AG04450 (cell line): ENCODE measurements around the gene CDAN1. TPM values are rescaled to one million over a fixed set of nuclear protein-coding genes. Genes with fewer than 3 reads are reported as not detected.

Source experiments
- CTCF ChIA-PET: fragments of 300-600, 350-600 bp; formaldehyde crosslinking; extraction: SDS; loops from one replicate; lab custom pipeline; 2022; ENCODE audit warnings: antibody characterized with exemption, inconsistent platforms; lab: Charles Lee
- POLR2A ChIA-PET: fragments of 350-600 bp; formaldehyde crosslinking; extraction: SDS; loops from one replicate; lab custom pipeline; 2021; ENCODE audit warnings: antibody characterized with exemption, inconsistent platforms; lab: Yijun Ruan, JAX
- DNase-seq: peaks from one replicate; pipeline ENCODE4 v3.0.0-alpha.2; 2011; ENCODE audit warnings: low read depth, low spot score
- H3K27ac ChIP-seq: one replicate; pipeline ENCODE4 v1.5.1; 2012; ENCODE audit warnings: low read depth, low read length, control low read depth
- H3K27me3 ChIP-seq: one replicate; pipeline ENCODE4 v1.6.0; 2012; ENCODE audit warnings: low read length; ENCODE audit not compliant: control insufficient read depth, insufficient read depth
- H3K4me3 ChIP-seq: 2 replicates; pipeline ENCODE4 v1.5.1; 2011; ENCODE audit warnings: mild to moderate bottlenecking, low read depth, low read length, control low read depth
- H3K9me3 ChIP-seq: 2 replicates; pipeline ENCODE4 v1.5.1; 2012; ENCODE audit warnings: low read length; ENCODE audit not compliant: control insufficient read depth, insufficient read depth
- CTCF ChIP-seq: IDR thresholded peaks from 2 replicates; pipeline ENCODE4 v1.5.1; 2011; ENCODE audit warnings: low read depth, low read length, control low read depth, inconsistent platforms
- polyA plus RNA-seq: library from polyadenylated mRNA; depleted of rRNA; stranded (reverse); fragments of >200 nt; gene quantifications from 2 replicates; pipeline ENCODE4 v1.2.3, GENCODE V29; 2011

The CDAN1 gene
- polyA plus RNA-seq, 1 experiment: 3.9 TPM

- no peak for TF ChIP-seq CTCF
Measured at GRCh38 chr15:42693942-42694341, 43.0 kb downstream of the CDAN1 start.

GRCh38 chr15:42693496-42693895 is 43.4 kb downstream of the CDAN1 start:
- POLR2A ChIA-PET: no interaction called here
- H3K27me3 ChIP-seq: no peaks in the 10 kb centered on the region
- TF ChIP-seq CTCF: no peak
- H3K27ac ChIP-seq: no peak overlapping the region
- H3K9me3 ChIP-seq: no peaks in the 10 kb centered on the region
- H3K4me3 ChIP-seq: no peak overlapping the region
- CTCF ChIA-PET: no interaction called here
- no peak for DNase-seq

More at GRCh38 chr15:42693942-42694341, 43.0 kb downstream of the CDAN1 start:
- DNase-seq: no peak
- Histone ChIP-seq H3K9me3 (no peaks in the 10 kb centered on the region), H3K27me3 (no peaks in the 10 kb centered on the region), H3K4me3 (no peak overlapping the region), H3K27ac (no peak overlapping the region)
- ChIA-PET POLR2A (no interaction called here), CTCF (no interaction called here)

DNA sequence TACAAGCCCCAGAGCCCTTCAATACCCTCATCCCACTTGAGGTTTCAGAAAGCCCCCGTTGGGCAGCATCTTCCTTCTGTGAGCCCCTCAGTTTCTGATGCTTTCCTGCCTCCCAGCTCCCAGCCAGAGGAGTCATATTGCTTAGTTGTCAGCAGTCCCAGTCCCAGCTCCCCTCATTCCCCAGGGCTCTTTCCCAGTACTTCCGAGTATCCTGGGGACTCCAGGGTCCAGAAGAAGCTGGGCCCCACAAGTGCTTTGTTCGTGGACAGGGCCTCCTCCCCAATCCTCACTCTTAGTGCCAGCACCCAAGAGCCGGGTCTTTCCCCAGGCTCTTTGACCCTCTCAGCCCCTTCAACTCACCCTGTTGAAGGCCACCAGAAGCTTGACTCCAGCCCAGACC is 43.9 kb downstream of the CDAN1 start:
- ChIA-PET CTCF (no interaction called here), POLR2A (no interaction called here)
- Histone ChIP-seq H3K4me3 (no peak overlapping the region), H3K9me3 (no peaks in the 10 kb centered on the region), H3K27ac (no peak overlapping the region), H3K27me3 (no peaks in the 10 kb centered on the region)
- DNase-seq: no peak
- no peak for TF ChIP-seq CTCF

- no peak for DNase-seq
- no peaks in the 10 kb centered on the region for H3K9me3 ChIP-seq
- ChIA-PET POLR2A (no interaction called here), CTCF (no interaction called here)
- no peaks in the 10 kb centered on the region for H3K27me3 ChIP-seq
- no peak for TF ChIP-seq CTCF
- no peak overlapping the region for H3K4me3 ChIP-seq
- no peak overlapping the region for H3K27ac ChIP-seq
Measured at GRCh38 chr15:42692536-42692935, 44.4 kb downstream of the CDAN1 start.

- POLR2A ChIA-PET: no interaction called here
- CTCF ChIA-PET: no interaction called here
- no peak for TF ChIP-seq CTCF
Measured at GRCh38 chr15:42691770-42692169, 45.2 kb downstream of the CDAN1 start.

More at GRCh38 chr15:42691770-42692169, 45.2 kb downstream of the CDAN1 start:
- no peak overlapping the region for H3K4me3 ChIP-seq
- no peaks in the 10 kb centered on the region for H3K27me3 ChIP-seq
- no peak for DNase-seq
- H3K9me3 ChIP-seq: no peaks in the 10 kb centered on the region
- H3K27ac ChIP-seq: no peak overlapping the region
